Right lobe of liver (tissue), 6 donors: ENCODE data around the gene BICC1. TPM values are rescaled to one million over a fixed set of nuclear protein-coding genes. Genes with fewer than 3 reads are reported as not detected.
"Not testable (repeated sequence)": the region's sequence is repeated elsewhere in the genome, so short reads cannot be mapped to it uniquely, and the experiment has no call there.

Experiments
- ATAC-seq, 4 donors: fragments of 200-7000 bp; cut with Tn5 transposase; one replicate each; pipeline ENCODE4 v1.9.1; 2020; ENCODE audit warnings: mild to moderate bottlenecking in 4 of 4, moderate library complexity in 4 of 4
- DNase-seq, 3 donors: peaks; one replicate each; pipeline ENCODE4 v3.0.0-alpha.2; 2020
- H3K27ac ChIP-seq, 3 donors: fragments of 200-600 bp; one replicate each; pipeline ENCODE4 v1.8.0; 2022
- H3K27me3 ChIP-seq, 2 donors: fragments of 200-600 bp; one replicate each; pipeline ENCODE4 v1.8.0; 2022
- H3K36me3 ChIP-seq, 4 donors: fragments of 200-600 bp; sonication (generic) in 1 of 4; one replicate each; pipeline versions ENCODE4 v1.5.1 to v1.8.0; 2017 to 2022; ENCODE audit warnings: control low read depth in 1 of 4
- H3K4me1 ChIP-seq, 4 donors: fragments of 200-600 bp; sonication (generic) in 1 of 4; one replicate each; pipeline versions ENCODE4 v1.5.1 to v1.8.0; 2017 to 2022; ENCODE audit warnings: control low read depth in 1 of 4
- H3K4me3 ChIP-seq, 3 donors: fragments of 200-600 bp; one replicate each; pipeline ENCODE4 v1.8.0; 2022
- H3K9me3 ChIP-seq, 4 donors: fragments of 200-600 bp; sonication (generic) in 1 of 4; one replicate each; pipeline versions ENCODE4 v1.5.1 to v1.8.0; 2017 to 2022; ENCODE audit warnings: control low read depth in 1 of 4
- POLR2A ChIP-seq: fragments of 450-650 bp; IDR thresholded peaks from one replicate; pipeline ENCODE4 v1.6.1; 2017; ENCODE audit warnings: antibody characterized with exemption, mild to moderate bottlenecking
- WGBS: methylation state at CpG from one replicate; pipeline ENCODE4 v1.1.6; 2018; ENCODE audit warnings: low coverage, low lambda C conversion rate; ENCODE audit not compliant: insufficient coverage; ENCODE audit errors: missing lambda C conversion rate; 5-methylcytosine and 5-hydroxymethylcytosine counted together
- intact Hi-C, 2 donors: fragments of 100-400 bp; cut with DNase I; formaldehyde crosslinking; loops; one replicate each; pipeline versions ENCODE4 v1.11.2 to v1.14.1; 2022
- total RNA-seq, 6 experiments: library from RNA; depleted of rRNA in 2 of 6; stranded (reverse); fragments of >200 nt in 2 of 6; fragmentation: NEBNext Ultra II Directional in 3 of 6; extraction: Animal tissue kit (Norgen Biotek cat#: 25700) in 3 of 6; gene quantifications; one replicate each; pipeline versions ENCODE4 v1.1.0 to v1.2.4, GENCODE V29; 2016 to 2023
- TF ChIP-seq, protein P1 (sequence below), 4 donors: fragments of 200-600 bp in 3 of 4; fragments of 450-650 bp in 1 of 4; IDR thresholded peaks; one replicate each; pipeline versions ENCODE4 v1.5.1 to v1.8.0; 2016 to 2022; ENCODE audit warnings: antibody characterized with exemption in 4 of 4, mild to moderate bottlenecking in 2 of 4
- donor health status: DM: no; HTN: yes; CAD: no.
- donor health status: DM: no; HTN: no; CAD: no.
- donor health status: DM: no; HTN: no; CAD: no.
- donor health status: DM: no; HTN: yes; CAD: no.
- donor health status: DM: no; HTN: yes; CAD: no.

BICC1 gene
- total RNA-seq, 6 experiments from 2014 or later, result 1.2 to 9.0 (median 2.3) TPM

DNA sequence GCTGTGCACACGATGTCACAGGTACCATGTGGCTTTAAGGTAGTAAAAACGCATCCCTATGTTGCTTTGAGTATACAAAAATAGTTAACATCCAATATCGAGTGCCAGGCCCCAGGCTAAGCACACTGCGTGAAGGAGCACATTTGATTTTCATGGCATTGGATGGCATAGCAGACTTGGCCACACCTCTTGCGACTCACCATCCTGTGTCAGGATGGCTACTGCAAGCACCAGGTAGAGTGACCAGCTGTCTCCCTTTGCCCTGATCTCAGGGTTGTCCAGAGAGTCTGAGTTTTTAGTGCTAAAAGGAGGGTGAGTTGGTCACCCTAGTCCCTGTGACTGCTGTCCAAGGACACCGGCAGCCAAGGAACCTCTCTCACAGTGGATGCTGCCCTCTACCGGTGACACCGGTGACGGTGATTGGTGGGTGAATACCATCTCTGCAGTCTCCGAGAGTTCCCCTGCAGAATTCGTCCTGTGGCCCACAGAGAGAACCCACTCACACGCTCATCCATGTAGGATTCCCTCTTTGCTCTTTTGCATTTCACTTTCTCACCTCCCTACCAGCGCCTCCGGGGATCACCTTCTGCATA, 76.1 kb downstream of the BICC1 start:
- H3K27ac ChIP-seq, result no peak overlapping the region
- no peaks in the 10 kb centered on the region for H3K36me3 ChIP-seq
- no peaks in the 10 kb centered on the region for H3K27me3 ChIP-seq
- ATAC-seq (peak; percentile 57 to 68 (median 58)), DNase-seq (peak in 2 of 3 donors; percentile 49 to 55)
- TF ChIP-seq, protein P1, sequence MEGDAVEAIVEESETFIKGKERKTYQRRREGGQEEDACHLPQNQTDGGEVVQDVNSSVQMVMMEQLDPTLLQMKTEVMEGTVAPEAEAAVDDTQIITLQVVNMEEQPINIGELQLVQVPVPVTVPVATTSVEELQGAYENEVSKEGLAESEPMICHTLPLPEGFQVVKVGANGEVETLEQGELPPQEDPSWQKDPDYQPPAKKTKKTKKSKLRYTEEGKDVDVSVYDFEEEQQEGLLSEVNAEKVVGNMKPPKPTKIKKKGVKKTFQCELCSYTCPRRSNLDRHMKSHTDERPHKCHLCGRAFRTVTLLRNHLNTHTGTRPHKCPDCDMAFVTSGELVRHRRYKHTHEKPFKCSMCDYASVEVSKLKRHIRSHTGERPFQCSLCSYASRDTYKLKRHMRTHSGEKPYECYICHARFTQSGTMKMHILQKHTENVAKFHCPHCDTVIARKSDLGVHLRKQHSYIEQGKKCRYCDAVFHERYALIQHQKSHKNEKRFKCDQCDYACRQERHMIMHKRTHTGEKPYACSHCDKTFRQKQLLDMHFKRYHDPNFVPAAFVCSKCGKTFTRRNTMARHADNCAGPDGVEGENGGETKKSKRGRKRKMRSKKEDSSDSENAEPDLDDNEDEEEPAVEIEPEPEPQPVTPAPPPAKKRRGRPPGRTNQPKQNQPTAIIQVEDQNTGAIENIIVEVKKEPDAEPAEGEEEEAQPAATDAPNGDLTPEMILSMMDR (IDR thresholded peaks at IDR 0.05), result peak in 3 of 4 donors; percentile 13 to 37 (median 20)
- TF ChIP-seq POLR2A, result no peak
- WGBS, result 86% methylated on average over 4 of the region's 14 CpGs
- no peak overlapping the region for H3K4me3 ChIP-seq
- H3K4me1 ChIP-seq, result no peaks in the 10 kb centered on the region
- intact Hi-C loops, result no loop called here
- H3K9me3 ChIP-seq, result no peaks in the 10 kb centered on the region

DNA sequence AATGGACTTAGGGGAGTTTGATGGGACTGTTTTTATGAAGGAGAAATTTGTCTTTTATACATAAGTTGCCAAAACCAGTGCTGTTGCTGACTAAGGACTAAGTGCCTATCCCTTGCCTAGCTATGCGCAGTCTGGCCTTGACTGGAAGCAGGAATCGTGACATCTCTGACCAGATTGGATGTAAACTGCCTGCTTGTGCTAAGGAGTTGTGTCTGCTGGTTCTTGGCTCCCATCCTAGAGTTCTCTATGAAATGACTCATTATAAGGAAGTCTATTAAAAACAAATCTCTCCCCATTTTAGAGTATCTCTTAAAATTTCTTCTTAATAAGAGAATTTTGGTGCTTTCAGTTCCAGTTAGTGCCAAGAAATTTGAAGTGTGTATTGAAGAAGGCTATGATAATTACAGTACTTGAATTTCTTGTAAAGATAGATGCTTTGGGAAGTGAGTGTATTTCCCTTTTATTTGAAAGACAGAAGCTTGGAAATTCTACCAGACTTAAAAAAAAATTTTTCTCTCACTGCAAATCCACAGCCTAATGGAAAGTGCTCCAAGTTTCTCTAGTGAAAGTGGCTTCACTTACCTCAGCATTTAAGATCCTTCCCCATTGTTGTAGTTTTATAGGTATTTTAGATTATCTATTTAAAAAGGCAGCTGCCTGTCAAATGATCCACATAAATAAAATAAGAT, 77.6 kb downstream of the BICC1 start:
- H3K4me1 ChIP-seq, result no peaks in the 10 kb centered on the region
- 61% methylated on average over 2 of the region's 2 CpGs for WGBS
- intact Hi-C loops, result no loop called here
- no peak for DNase-seq
- no peaks in the 10 kb centered on the region for H3K9me3 ChIP-seq
- H3K27ac ChIP-seq, result no peak overlapping the region
- no peaks in the 10 kb centered on the region for H3K27me3 ChIP-seq
- no peak for TF ChIP-seq POLR2A
- TF ChIP-seq, protein P1 (IDR thresholded peaks at IDR 0.05), result no peak
- H3K4me3 ChIP-seq, result no peak overlapping the region
- ATAC-seq, result peak in 3 of 4 donors; percentile 33 to 56 (median 48)
- no peaks in the 10 kb centered on the region for H3K36me3 ChIP-seq

- DNase-seq (no peak), ATAC-seq (no peak)
- WGBS, result 55% methylated on average over 3 of the region's 3 CpGs
- no peaks in the 10 kb centered on the region for H3K9me3 ChIP-seq
- no peak overlapping the region for H3K27ac ChIP-seq
- intact Hi-C loops, result no loop called here
- no peaks in the 10 kb centered on the region for H3K4me1 ChIP-seq
- no peak overlapping the region for H3K4me3 ChIP-seq
- H3K27me3 ChIP-seq, result no peaks in the 10 kb centered on the region
- H3K36me3 ChIP-seq, result no peaks in the 10 kb centered on the region
- TF ChIP-seq, protein P1 (IDR thresholded peaks at IDR 0.05), result no peak
- no peak for TF ChIP-seq POLR2A
These were observed 78.3 kb downstream of the BICC1 start for GRCh38 chr10:58590924-58591323.

DNA sequence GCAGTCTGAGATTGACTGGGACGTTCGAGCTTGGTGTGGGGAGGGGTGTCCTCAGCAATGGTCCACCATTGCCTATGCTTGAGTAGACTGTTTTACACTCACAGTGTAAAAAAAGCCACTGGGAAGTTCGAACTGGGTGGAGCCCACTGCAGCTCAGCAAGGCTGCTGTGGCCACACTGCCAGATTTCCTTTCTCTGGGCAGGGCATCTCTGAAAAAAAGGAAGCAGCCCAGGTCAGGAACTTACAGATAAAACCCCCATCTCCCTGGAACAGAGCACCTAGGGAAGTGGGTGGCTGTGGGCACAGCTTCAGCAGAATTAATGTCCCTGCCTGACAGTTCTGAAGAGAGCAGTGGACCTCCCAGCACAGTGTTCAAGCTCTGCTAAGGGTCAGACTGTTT, 80.3 kb downstream of the BICC1 start:
- no peaks in the 10 kb centered on the region for H3K9me3 ChIP-seq
- H3K27ac ChIP-seq, result no peak overlapping the region
- intact Hi-C loops, result no loop called here
- ATAC-seq (no peak), DNase-seq (no peak)
- no peaks in the 10 kb centered on the region for H3K36me3 ChIP-seq
- no peaks in the 10 kb centered on the region for H3K4me1 ChIP-seq
- no peak overlapping the region for H3K4me3 ChIP-seq
- no peak for TF ChIP-seq POLR2A
- TF ChIP-seq, protein P1 (IDR thresholded peaks at IDR 0.05), result no peak
- 46% methylated on average over 3 of the region's 3 CpGs for WGBS
- no peaks in the 10 kb centered on the region for H3K27me3 ChIP-seq

DNA sequence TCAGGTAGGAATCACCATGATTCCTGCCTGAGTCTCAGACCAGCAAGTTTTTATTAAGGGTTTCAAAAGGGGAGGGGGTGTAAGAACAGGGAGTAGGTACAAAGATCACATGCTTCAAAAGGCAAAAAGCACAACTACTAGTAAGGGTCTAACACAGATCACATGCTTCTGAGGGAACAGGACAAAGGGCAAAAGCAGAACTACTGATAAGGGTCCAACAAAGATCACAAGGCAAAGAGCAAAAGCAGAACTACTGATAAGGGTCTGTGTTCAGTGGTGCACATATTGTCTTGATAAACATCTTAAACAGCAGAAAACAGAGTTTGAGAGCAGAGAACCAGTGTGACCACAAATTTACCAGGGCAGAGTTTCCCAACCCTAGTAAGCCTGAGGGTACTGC, 84.5 kb downstream of the BICC1 start:
- ATAC-seq, H3K36me3 ChIP-seq, intact Hi-C loops, H3K27me3 ChIP-seq, DNase-seq, H3K4me1 ChIP-seq, H3K4me3 ChIP-seq, H3K9me3 ChIP-seq, H3K27ac ChIP-seq: not testable (repeated sequence)
